ENCODE data around the gene TAMM41. TPM values are rescaled to one million over a fixed set of nuclear protein-coding genes. Genes with fewer than 3 reads are reported as not detected.
"Not testable (repeated sequence)": the region's sequence is repeated elsewhere in the genome, so short reads cannot be mapped to it uniquely, and the experiment has no call there.

Gene TAMM41
- total RNA-seq: 10 to 100 TPM; 10.9 to 20.8 TPM

DNA sequence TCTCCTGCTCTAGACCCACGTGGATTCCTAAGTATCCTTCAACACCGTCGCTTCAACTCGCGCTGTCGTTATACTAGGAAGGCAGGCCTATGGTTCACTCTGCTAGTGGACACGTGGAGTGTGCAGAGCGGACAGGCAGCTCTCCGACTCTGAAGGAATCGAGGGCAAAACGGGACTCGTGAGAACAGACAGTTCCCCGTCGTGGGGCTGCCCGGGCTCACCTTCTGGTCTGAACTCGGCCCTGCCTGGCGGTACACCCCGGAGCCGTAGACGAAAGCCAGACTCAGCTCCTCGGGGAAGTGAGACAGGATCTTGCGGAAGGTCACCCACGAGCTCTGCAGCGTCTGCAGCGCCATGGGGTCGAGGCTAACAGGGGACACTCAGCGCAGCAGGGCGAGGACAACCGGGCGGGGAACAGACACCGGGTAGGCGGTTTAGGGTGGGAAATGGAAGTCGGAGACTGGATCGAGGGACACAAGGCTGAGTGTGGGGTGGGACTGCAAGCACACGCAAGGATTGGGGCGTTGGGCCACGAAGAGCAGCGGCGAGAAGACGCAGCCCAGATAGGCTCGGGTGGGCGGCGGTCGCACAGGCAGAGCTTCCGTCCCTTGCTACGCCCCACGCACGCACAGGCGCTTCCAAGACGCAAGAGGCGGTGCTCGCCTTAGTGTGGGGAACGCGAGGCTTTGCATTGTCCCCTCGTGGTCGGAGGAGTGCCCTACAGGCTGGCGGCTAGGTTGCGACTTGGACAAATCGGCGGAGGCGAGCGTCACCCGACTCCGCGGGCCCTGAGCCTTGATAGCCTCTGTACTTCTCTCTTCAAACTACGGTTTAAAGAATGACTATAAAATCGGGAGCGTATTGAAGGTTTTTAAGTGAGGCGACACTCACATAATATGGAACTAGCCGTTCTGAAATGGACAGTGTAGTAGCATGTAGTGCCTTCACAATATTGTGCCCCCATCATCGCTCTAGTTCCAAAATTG is at the start of gene TAMM41:
Gene TAMM41, minus strand, starts transcription at position 605 of the 986 bp plus-strand sequence. Its CDS starts 249 bp downstream, at position 356.
- 2% methylated on average over 52 to 71 of the region's 71 CpGs for WGBS, 2 donors
- peak; percentile 38 to 83 (median 82) for TF ChIP-seq POLR2A (IDR thresholded peaks at IDR 0.05)
- TF ChIP-seq, protein P1, sequence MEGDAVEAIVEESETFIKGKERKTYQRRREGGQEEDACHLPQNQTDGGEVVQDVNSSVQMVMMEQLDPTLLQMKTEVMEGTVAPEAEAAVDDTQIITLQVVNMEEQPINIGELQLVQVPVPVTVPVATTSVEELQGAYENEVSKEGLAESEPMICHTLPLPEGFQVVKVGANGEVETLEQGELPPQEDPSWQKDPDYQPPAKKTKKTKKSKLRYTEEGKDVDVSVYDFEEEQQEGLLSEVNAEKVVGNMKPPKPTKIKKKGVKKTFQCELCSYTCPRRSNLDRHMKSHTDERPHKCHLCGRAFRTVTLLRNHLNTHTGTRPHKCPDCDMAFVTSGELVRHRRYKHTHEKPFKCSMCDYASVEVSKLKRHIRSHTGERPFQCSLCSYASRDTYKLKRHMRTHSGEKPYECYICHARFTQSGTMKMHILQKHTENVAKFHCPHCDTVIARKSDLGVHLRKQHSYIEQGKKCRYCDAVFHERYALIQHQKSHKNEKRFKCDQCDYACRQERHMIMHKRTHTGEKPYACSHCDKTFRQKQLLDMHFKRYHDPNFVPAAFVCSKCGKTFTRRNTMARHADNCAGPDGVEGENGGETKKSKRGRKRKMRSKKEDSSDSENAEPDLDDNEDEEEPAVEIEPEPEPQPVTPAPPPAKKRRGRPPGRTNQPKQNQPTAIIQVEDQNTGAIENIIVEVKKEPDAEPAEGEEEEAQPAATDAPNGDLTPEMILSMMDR (IDR thresholded peaks at IDR 0.05): peak; percentile 69 to 97 (median 89)
- Histone ChIP-seq H3K9me3 (no peaks in the 10 kb centered on the region), H3K4me1 (peaks cover 24% of the 10 kb centered on the region), H3K27me3 (no peaks in the 10 kb centered on the region), H3K27ac (peak within 1 kb of the TSS; percentile 77 to 87 (median 78)), H3K36me3 (replicated peaks in 1 of 2; ENCODE audit: insufficient read depth in 1 of 2, low read depth in 2 of 2) (peaks cover 2 to 7% of the 10 kb centered on the region in 2 donors), H3K4me3 (peak within 1 kb of the TSS; percentile 36 to 56)
- DNase-seq (peak; percentile 87 to 92 (median 90)), ATAC-seq (peak; percentile 99)
- intact Hi-C loops (cut with DNase I): no loop called here

DNA sequence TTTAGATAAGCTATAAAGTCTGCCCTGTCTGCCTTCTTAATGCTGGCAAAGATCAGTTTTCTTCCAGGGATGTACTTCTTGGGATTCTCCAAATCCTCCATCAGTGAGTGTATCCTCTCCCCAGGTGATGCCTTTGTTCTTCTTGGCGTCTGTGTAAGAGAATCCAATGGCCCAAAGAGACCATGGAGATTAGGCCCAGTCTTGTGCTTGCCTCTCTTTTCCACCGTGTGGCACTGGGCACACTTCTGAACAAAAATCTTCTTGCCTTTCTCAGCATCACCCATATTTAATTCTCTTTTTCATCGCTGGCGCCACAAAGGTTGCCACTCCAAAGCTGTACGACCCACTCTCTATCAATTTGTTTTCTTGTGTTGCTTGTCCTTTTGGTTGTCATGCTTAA is 32.2 kb upstream of the TAMM41 start:
- Histone ChIP-seq H3K4me3 (no peak overlapping the region), H3K36me3 (replicated peaks in 1 of 2; ENCODE audit: insufficient read depth in 1 of 2, low read depth in 2 of 2) (no peaks in the 10 kb centered on the region), H3K9me3 (no peaks in the 10 kb centered on the region), H3K4me1 (no peaks in the 10 kb centered on the region), H3K27me3 (no peaks in the 10 kb centered on the region), H3K27ac (no peak overlapping the region)
- ATAC-seq: no peak
- intact Hi-C loops (cut with DNase I): no loop called here
- no peak for TF ChIP-seq POLR2A (IDR thresholded peaks at IDR 0.05)
- TF ChIP-seq, protein P1 (IDR thresholded peaks at IDR 0.05): no peak
- 71 to 74% methylated on average over 5 of the region's 5 CpGs for WGBS, 2 donors
- DNase-seq: no peak

DNA sequence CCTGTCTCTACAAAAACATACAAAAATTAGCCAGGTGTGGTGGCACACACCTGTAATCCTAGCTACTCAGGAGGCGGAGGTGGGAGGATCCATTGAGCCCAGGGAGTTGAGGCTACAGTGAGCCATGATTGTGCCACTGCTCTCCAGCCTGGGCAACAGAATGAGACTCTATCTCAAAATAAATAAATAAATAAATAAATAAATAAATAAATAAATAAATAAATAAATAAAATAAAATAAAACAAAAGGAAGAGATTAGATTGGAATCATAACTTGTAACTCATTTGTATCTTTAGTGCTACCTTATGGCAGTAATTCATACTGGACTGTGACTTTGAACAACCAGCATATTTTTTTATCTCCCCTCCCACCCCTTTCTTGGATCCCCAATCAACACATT is 28.0 kb upstream of the TAMM41 start:
- H3K36me3 ChIP-seq (replicated peaks in 1 of 2; ENCODE audit: insufficient read depth in 1 of 2, low read depth in 2 of 2); intact Hi-C loops (cut with DNase I); H3K4me3 ChIP-seq; H3K27ac ChIP-seq; H3K9me3 ChIP-seq; H3K4me1 ChIP-seq; DNase-seq; ATAC-seq; H3K27me3 ChIP-seq: not testable (repeated sequence)
- WGBS, 2 donors: 65 to 79% methylated on average over 1 of the region's 1 CpG

- H3K36me3 ChIP-seq (replicated peaks in 1 of 2; ENCODE audit: insufficient read depth in 1 of 2, low read depth in 2 of 2); H3K9me3 ChIP-seq; H3K4me3 ChIP-seq; H3K27ac ChIP-seq; H3K4me1 ChIP-seq; intact Hi-C loops (cut with DNase I); ATAC-seq; DNase-seq; H3K27me3 ChIP-seq: not testable (repeated sequence)
- 52 to 72% methylated on average over 1 of the region's 1 CpG for WGBS, 2 donors
Observed at GRCh38 chr3:11863739-11864138, 17.1 kb upstream of the TAMM41 start.

GRCh38 chr3:11862584-11862983 is 15.9 kb upstream of the TAMM41 start:
- ATAC-seq; H3K4me3 ChIP-seq; H3K9me3 ChIP-seq; H3K36me3 ChIP-seq (replicated peaks in 1 of 2; ENCODE audit: insufficient read depth in 1 of 2, low read depth in 2 of 2); H3K4me1 ChIP-seq; H3K27ac ChIP-seq; DNase-seq; intact Hi-C loops (cut with DNase I); H3K27me3 ChIP-seq: not testable (repeated sequence)
- WGBS, 2 donors: 67 to 77% methylated on average over 2 of the region's 2 CpGs

- not testable (repeated sequence) for H3K27ac ChIP-seq, ATAC-seq
Observed at GRCh38 chr3:11862145-11862544, 15.5 kb upstream of the TAMM41 start.

GRCh38 chr3:11860213-11860612 is 13.5 kb upstream of the TAMM41 start:
- ATAC-seq; intact Hi-C loops (cut with DNase I); H3K27me3 ChIP-seq; H3K4me1 ChIP-seq; DNase-seq; H3K4me3 ChIP-seq; H3K9me3 ChIP-seq; H3K27ac ChIP-seq; H3K36me3 ChIP-seq (replicated peaks in 1 of 2; ENCODE audit: insufficient read depth in 1 of 2, low read depth in 2 of 2): not testable (repeated sequence)
- 24 to 38% methylated on average over 1 of the region's 1 CpG for WGBS, 2 donors

More at GRCh38 chr3:11862145-11862544, 15.5 kb upstream of the TAMM41 start:
- WGBS, 2 donors: 89 to 95% methylated on average over 6 of the region's 6 CpGs
- intact Hi-C loops (cut with DNase I); H3K27me3 ChIP-seq; DNase-seq; H3K4me3 ChIP-seq; H3K9me3 ChIP-seq; H3K36me3 ChIP-seq (replicated peaks in 1 of 2; ENCODE audit: insufficient read depth in 1 of 2, low read depth in 2 of 2); H3K4me1 ChIP-seq: not testable (repeated sequence)
